Stimulated activated CD8-positive, alpha-beta memory T cell treated with anti-CD3 and anti-CD28 coated beads, Interleukin-15, amount 100 ng/mL, for 1 hour (primary cell): Measurements from ENCODE around the gene DDX47.
"Not testable (repeated sequence)": the region's sequence is repeated elsewhere in the genome, so short reads cannot be mapped to it uniquely, and the experiment has no call there.

Source experiments
- DNase-seq: peaks from one replicate; pipeline ENCODE4 v3.0.0-alpha.2; 2020; ENCODE audit warnings: low read depth

The DDX47 gene

GRCh38 chr12:12797794-12798152 lies 15.4 kb upstream of the DDX47 start:
- no peak for DNase-seq

DNA sequence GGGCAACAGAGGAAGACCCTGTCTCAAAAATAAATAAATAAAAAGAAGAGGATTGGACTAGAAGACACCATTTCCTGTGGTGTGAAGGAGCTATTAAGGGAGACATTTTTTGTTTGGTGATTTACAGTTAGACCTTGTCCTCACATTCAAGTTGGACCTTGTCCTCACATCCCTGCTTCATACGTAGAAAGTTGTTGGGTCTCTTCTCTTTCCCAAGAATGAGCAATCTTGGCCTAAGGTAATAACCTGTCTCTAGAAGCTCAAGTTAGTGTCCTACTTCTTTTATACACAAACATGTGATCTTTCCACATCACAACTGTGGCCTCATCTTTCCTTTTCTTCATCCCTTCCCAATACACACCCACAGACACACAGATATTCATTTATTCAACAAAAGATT lies 14.7 kb upstream of the DDX47 start:
- no peak for DNase-seq

- DNase-seq: no peak
These were observed 13.8 kb upstream of the DDX47 start for GRCh38 chr12:12799163-12799920.

DNA sequence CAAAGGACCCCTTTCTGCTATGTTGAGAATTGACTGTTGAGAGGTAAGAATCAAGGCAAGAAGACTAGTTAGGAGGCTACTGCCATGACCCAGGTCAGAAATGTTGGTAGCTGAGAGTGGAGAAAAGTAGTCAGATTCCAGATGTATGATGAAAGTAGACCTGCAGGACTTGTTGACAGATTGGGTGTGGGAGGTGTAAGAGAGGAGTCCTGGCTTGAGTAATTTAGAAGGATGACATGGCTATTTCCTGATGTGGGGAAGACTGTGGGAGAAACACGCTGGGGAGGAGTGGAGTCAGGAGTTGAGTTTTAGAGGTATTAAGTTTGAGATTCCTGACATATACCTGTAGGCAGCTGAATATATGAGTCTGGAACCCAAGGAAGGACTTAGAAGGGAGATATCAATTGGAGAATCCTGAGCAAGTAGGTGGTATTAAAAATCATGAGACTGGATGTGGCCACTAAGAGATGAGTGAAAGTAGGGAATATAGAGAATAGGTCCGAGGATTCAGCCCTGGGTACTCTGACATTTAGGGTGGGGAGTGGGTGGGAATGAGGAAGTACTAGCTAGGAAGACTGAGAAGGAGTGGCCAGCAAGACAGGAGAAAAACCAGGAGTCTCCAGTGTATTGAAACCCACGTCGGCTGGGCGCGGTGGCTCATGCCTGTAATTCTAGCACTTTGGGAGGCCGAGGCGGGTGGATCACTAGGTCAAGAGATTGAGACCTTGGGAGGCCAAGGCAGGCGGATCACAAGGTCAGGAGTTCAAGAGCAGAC lies 12.6 kb upstream of the DDX47 start:
- no peak for DNase-seq

GRCh38 chr12:12801656-12802055 lies 11.5 kb upstream of the DDX47 start:
- not testable (repeated sequence) for DNase-seq

DNA sequence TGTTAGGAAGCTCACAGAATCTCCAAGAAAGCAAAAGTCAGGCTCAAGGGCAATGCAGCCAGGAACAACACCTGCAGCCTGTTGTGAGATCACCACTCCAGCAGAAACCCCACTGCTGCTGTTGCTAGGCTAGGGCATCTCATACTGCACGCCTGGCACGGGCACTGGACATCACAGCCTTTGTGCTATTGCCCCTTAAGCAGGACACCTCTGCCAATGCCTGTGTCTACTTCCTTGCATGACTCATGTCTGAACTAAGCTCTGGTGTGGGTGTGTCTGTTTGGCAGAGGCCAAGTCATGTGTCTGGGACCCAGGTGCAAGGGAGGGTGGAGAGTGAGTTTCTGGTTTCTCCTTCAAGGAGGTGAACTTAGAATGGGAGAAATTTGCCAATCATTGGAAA lies 10.0 kb upstream of the DDX47 start:
- DNase-seq: no peak

DNA sequence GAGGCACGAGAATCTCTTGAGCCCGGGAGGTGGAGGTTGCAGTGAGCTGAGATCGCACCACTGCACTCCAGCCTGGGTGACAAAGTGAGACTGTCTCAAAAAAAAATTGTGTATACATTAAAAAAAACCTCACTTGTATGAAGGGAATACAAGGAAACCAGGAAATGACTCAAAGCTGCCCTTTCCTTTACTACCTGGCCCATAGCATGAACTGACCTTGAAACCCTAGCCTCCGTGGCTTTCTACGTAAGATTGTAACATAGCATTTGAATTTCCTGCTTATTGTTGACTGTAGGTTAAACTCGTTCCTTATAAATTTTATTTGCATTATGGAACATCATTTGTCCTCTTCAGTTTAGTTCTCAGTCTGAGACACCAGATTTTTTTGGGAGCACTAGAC lies 9.1 kb upstream of the DDX47 start:
- DNase-seq: no peak

- no peak for DNase-seq
These were observed 8.7 kb upstream of the DDX47 start for GRCh38 chr12:12804432-12804886.

- DNase-seq: no peak
These were observed 6.2 kb upstream of the DDX47 start for GRCh38 chr12:12806784-12807516.

GRCh38 chr12:12807517-12807903 lies 5.6 kb upstream of the DDX47 start:
- not testable (repeated sequence) for DNase-seq

DNA sequence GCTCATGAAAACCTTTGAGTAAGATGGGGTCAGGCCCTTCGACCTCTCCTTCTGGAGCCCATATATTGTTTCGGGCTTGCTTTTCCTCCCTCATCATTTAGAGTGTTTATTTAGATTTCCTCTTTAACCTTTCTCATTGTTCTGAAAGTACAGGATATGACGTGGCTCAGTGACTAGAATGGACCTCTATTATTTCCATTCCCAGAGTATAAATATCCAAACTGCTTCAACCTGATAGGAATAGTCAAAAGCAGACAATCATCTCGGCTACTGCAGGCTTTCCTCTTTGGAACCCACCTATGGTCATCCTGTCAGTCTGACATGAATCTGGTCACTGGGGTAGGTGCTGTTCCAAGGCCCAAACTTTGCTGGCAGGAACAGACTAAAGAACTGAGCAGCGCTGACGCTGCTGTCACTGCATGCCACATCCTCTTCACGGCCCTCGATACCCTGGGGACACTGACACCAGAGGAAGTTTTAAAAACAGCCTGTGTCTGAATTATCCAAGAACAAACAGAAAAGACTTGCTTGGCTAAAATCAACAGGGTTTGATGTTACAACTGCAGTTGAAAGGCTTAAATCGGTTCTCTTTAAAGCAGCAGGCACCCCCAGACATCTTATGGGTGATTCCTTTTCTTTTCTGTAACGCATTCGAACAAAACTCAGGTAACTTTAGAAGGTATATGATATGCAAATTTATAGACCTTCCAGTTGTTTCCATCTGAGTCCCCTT lies 5.0 kb upstream of the DDX47 start:
- peak; percentile 21 for DNase-seq

GRCh38 chr12:12810553-12811021 lies 2.6 kb upstream of the DDX47 start:
- no peak for DNase-seq

- DNase-seq: no peak
These were observed 1.8 kb upstream of the DDX47 start for GRCh38 chr12:12811343-12811742.

- no peak for DNase-seq
These were observed 972 bp upstream of the DDX47 start for GRCh38 chr12:12812174-12812573.

DNA sequence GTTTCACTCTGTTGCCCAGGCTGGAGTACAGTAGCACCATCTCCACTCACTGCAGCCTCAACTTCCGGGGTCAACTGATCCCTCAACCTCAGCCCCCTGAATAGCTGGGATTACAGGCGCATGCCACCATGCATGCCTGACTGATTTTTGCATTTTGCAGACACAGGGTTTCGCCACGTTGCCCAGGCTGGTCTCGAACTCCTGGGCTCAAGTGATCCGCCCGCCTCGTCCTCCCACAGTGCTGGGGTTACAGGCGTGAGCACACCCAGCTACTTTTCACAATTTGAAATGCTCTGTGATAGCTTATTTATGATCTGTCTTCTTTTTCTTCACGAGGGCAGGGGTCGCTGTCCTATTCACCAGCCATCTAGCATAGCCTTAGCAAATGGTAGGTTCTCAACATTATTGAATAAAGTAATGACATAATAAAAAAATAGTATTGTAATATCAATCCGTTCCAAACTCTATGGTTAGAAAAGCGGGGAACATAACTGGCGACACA lies 477 bp upstream of the DDX47 start:
- DNase-seq: no peak

DNA sequence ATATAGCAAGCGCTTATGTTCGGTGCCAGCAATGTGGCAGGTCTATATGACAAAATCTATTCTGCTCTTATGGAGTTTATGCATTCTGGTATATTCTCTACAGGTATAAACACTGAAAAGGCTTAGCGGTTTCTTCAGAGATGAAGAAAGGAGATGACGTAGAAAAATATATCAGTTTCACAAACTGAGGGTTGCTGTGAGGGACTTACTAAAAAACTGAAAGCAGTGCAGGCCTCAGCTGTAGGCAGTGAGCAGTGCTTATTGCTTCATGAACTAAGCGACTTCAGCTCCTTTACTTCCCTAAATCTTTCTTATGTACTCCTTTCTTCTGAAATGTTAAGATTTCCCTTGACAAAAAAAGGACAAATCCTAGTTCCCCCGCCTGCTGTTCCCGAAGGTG lies 4.5 kb downstream of the DDX47 start:
- DNase-seq: no peak

DNA sequence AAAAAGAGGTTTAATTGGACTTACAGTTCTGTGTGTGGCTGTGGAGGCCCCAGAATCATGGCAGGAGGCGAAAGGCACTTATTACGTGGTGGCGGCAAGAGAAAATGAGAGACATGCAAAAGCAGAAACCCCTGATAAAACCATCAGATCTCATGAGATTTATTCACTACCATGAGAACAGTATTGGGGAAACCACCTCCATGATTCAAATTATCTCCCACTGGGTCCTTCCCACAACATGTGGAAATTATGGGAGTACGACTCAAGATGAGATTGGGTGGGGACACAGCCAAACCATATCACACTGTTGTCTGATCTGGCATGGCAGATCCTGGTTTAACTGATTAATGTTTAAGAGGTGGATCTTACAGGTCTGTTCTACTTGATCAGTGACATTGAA lies 5.6 kb downstream of the DDX47 start:
- no peak for DNase-seq

DNA sequence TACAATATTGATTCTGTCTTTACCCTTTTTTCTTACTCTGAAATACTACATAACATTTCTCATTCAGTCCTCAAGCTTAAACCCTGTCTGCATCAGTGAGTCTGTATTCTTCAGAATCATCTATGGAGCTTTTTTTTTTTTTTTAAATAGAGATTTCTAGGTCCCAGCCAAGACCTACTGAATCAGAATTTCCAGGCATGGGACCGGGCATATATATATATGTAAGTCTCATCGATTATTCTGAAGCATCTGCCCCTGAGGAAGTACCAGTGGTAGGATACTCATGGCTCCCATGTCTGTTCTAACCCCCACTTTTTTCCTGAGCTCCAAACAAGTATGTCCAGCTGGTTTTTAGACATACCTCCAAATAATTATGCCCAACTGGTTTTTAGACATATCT lies 6.1 kb downstream of the DDX47 start:
- DNase-seq: no peak

GRCh38 chr12:12819752-12820311 lies 6.7 kb downstream of the DDX47 start:
- no peak for DNase-seq

GRCh38 chr12:12820376-12820775 lies 7.2 kb downstream of the DDX47 start:
- not testable (repeated sequence) for DNase-seq

DNA sequence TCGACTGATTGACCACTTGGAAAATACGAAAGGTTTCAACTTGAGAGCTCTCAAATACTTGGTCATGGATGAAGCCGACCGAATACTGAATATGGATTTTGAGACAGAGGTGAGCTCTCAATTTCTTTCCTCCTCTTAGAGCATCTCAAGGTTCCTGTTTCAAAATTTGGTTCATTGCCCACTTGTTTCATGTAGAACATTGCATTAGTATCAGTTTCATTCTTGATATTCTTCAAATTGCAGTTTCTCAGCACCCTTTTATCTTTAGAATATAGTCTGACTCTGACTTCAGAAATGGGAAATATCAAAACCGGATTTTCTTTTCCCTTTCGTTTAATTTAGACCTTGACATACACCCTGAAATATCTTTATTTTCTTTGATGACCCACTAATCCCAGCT lies 8.8 kb downstream of the DDX47 start:
- DNase-seq: no peak

DNA sequence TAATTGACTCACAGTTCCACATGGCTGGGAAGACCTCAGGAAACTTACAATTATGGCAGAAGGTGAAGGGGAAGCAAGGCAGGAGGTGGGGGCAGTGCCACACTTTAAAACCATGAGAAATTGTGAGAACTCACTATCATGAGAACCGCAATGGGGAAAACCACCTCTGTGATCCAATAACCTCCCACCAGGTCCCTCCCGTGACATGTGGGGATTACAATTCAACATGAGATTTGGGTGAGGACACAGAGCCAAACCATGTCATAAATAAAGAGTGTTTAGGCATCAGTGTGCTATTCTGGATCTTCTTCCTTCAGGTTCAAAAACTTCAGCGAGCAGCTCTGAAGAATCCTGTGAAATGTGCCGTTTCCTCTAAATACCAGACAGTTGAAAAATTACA lies 9.7 kb downstream of the DDX47 start:
- no peak for DNase-seq
